Stimulated activated CD4-positive, alpha-beta T cell treated with anti-CD3 and anti-CD28 coated beads, TNF-alpha, amount 100 ng/mL, for 4 hours (primary cell): Measurements from ENCODE around the gene ARHGAP36.

Source experiments
- DNase-seq, 3 experiments: peaks; one replicate each; pipeline ENCODE4 v3.0.0-alpha.2; 2020; ENCODE audit warnings: low read depth in 3 of 3

The ARHGAP36 gene

GRCh38 chrX:131058136-131058868 lies at the start of gene ARHGAP36:
ARHGAP36 (plus strand) TSS chrX:131058346; CDS start chrX:131081666, 23,320 bp downstream.
- no peak for DNase-seq

GRCh38 chrX:131010186-131010585 lies 48.0 kb upstream of the ARHGAP36 start:
- no peak for DNase-seq

DNA sequence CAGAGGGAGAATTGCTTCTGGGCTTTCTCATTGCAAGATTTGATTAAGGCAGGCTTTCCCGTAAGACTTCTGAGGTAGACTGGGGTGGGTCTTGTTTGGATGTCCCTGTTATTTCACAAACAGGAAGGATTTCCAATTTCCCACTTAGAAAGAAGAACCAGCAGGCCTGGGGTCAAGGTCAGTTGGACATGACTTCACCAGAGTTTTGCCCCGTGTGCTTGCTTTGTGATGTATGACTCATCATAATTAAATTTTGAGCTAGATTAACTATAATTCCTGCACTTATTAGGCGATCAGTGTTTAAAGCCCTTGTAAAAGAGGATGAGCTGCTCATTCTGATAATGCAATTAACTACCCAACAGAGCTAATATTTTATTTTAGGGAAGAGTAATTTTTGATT lies 32.8 kb upstream of the ARHGAP36 start:
- DNase-seq, result no peak

- no peak for DNase-seq
These were observed 25.6 kb upstream of the ARHGAP36 start for GRCh38 chrX:131032354-131033230.

- no peak for DNase-seq
These were observed 24.1 kb upstream of the ARHGAP36 start for GRCh38 chrX:131034063-131034462.

GRCh38 chrX:131040781-131041180 lies 17.4 kb upstream of the ARHGAP36 start:
- no peak for DNase-seq

- no peak for DNase-seq
These were observed 16.5 kb upstream of the ARHGAP36 start for GRCh38 chrX:131041667-131042066.

DNA sequence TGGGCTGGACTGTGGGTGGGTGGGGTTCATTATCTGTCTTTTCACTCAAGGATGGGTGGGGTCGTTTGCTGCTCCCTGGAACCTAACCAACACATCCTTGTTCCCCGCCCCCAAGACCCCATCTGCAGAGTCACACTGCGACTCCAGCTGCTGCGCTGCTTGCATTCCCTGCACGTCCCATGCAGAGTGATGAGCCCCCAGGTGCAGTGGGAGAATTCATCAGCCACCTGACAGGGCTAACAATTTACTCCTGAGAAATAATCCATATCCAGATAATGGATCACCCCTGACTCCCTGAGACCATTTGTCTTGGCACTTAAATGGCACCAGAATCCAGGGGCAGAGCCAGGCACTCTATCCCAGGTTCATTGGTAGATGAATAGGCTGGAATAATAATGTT lies 12.4 kb upstream of the ARHGAP36 start:
- DNase-seq, result no peak

DNA sequence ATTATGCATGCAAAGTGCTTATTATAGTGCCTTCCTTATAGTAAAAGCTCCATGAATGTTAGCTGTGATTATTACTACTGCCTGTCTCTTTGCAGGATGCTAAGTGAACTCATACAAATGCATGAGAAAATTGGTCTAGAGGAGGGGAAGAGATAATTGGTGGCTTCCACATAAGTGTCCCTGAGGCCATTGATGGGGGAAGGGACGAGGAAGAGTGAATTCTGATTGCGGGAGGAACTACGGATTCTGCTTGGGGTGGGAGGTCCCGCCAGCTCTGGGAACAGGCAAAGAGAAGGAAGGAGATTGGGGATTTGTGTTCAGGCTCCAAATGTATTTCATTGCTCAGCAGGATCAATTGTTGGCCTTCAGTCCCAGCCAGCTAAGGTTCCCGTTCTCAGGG lies 11.6 kb upstream of the ARHGAP36 start:
- DNase-seq, result no peak

DNA sequence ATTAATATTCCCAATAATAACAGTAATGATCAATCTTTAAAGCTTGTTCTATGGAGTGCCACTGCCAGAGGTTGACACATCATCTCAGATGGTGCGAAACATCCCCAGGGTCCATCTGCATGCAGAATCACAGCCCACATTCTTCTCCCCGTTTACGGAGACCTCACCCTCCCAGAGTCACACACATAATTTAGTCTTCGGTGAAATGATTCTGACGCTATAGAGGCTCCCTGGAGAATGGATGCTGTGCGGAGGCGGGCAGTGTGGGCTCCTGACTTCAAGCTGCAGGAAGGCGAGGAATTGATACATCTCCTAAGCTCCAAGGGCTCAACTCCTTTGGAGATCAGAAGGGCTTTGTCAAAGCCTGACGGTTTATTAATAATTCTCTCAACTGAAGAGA lies 11.0 kb upstream of the ARHGAP36 start:
- DNase-seq, result no peak

GRCh38 chrX:131053076-131053475 lies 5.1 kb upstream of the ARHGAP36 start:
- no peak for DNase-seq

DNA sequence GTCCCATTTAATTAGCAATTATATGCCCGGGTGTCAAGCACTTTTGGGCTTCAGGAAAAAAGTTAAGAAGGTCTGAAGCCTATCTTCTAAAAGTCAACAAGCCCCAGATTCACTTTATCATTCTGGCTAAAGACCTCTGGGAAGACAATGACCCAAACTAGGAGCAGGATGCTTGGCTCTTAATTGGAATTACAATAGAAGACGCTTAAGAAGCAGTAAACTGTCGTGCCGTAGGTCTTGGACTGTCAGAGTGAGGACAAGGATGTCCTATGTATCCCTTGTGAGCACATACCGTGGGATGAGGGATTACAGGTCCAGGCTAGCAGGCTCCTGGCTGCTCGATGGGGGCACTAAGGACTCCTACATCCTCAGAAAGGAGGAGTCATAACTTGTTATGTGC lies 3.2 kb upstream of the ARHGAP36 start:
- no peak for DNase-seq

- no peak for DNase-seq
These were observed 440 bp upstream of the ARHGAP36 start for GRCh38 chrX:131057706-131058105.

DNA sequence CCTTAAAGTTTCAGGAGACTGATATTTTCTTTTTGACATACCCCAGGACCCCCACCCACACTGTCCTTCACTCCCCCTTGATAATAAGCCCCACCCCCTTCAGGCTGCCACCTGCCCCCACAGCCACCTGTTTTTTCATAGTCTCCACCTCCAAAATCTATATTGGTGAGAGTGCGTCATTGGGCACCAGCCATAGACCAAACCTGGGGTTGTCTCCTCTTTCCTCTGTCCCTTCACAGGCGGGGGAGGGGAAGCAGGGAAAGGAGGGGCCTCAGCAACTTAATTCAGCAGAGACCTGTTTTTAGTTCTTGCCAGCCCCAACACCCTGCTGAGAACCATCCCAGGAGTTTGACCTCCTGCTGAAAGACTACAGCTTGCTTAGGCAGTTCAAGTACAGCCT lies 1.1 kb downstream of the ARHGAP36 start:
- no peak for DNase-seq

- DNase-seq, result no peak
These were observed 2.0 kb downstream of the ARHGAP36 start for GRCh38 chrX:131060147-131060546.

- DNase-seq, result no peak
These were observed 3.2 kb downstream of the ARHGAP36 start for GRCh38 chrX:131061306-131061705.

GRCh38 chrX:131063613-131064012 lies 5.5 kb downstream of the ARHGAP36 start:
- no peak for DNase-seq

DNA sequence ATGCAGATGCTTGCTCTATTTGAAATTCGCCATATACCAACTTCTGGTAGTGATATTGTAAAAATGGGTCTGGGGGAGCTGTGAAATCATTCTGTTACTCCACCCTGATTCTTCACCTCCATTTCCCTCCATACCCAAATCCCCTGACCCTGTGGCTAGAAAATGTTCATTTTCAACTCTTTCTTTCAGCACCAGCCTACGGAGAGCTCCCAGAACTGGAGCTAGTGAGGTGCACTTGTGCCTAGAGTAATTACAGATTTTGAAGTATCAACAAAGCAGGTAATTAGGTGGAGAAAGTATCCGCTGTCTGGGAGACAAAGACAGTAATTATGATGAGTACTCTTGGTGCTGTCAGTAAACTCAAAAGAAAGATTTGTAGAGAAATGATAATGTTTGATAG lies 8.1 kb downstream of the ARHGAP36 start:
- DNase-seq, result no peak

GRCh38 chrX:131067216-131067615 lies 9.1 kb downstream of the ARHGAP36 start:
- no peak for DNase-seq

DNA sequence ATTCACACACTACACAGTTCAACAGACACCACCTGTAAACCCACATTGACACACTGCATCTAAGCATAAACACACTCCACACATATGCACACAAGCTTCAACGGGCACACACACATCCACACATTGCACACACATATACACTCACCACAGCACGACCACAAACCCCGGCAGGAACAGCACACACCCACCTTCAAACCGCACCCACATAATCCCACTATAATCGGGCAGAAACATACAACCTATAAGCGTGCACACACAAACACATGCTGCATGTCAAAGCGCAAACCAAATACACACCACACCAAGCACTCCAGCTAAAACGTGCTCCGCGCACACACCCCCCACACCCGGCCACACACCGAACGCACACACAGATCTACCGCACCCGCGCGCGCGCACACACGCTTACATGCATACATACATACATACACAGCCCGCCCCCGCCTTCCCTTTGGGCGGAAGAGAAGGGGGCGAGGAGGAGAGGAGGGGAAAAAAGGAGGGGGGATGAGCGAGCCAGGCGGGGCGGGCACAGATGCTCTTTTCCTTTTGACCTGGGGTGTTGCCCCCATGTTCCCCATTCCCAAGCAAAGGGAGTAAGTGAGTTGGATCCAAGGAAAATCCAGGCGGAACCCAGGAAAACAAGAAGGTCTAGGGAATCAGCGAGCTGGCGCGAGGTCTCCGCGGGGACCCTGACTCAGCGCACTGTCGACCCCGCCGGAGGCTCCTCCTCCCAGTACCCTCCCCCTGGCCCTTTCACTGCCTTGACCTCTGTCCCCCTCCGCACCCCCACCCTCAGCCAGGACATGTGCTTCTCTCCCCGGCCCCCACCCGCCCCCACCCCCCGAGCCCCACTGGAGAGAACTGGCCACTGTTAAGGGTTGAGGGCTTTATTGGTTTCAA lies 9.9 kb downstream of the ARHGAP36 start:
- DNase-seq, result no peak

- no peak for DNase-seq
These were observed 11.0 kb downstream of the ARHGAP36 start for GRCh38 chrX:131068945-131069719.
